Endothelial cell of umbilical vein (primary cell): ENCODE data around the gene AGPAT2. TPM values are rescaled to one million over a fixed set of nuclear protein-coding genes. Genes with fewer than 3 reads are reported as not detected.

Experiments used
- BruUV-seq: library from RNA; stranded (reverse); fragments of 400-500 nt; replicated peaks from 2 replicates; lab custom pipeline; 2021; lab: Mats Ljungman, UMichigan
- CTCF ChIA-PET: fragments of 300-600, 350-600 bp; sonication (Branson Sonifier 250); formaldehyde crosslinking; loops from one replicate; lab custom pipeline; 2021; ENCODE audit warnings: antibody characterized with exemption, inconsistent platforms; lab: Charles Lee
- POLR2A ChIA-PET: fragments of 300-600, 350-600 bp; sonication (Branson Sonifier 250); formaldehyde crosslinking; loops from one replicate; lab custom pipeline; 2021; ENCODE audit warnings: antibody characterized with exemption, inconsistent platforms; lab: Charles Lee
- DNase-seq: peaks from one replicate; pipeline ENCODE4 v3.0.0-alpha.2; 2011; ENCODE audit warnings: low read depth, low spot score
- FAIRE-seq: peaks from 2 replicates; lab custom pipeline; 2011; peaks lifted over from hg19 to GRCh38; lab: Jason Lieb, UNC
- H2AFZ ChIP-seq: 2 replicates; pipeline ENCODE4 v1.6.0; 2012; ENCODE audit warnings: low read depth, low read length, control low read depth, inconsistent platforms
- H3K27ac ChIP-seq: 2 replicates; pipeline ENCODE4 v1.5.1; 2011; ENCODE audit warnings: low read depth, mild to moderate bottlenecking, control low read depth, low read length, moderate library complexity; ENCODE audit not compliant: insufficient read depth
- H3K27me3 ChIP-seq, 2 experiments: 2 replicates each; pipeline versions ENCODE4 v1.6.0 to v1.6.1; 2011; ENCODE audit warnings: low read length in 2 of 2, mixed read lengths in 1 of 2; ENCODE audit not compliant: control insufficient read depth in 2 of 2, insufficient read depth in 2 of 2
- H3K36me3 ChIP-seq, 2 experiments: 2 replicates in 1 of 2; 3 replicates in 1 of 2; pipeline ENCODE4 v1.5.1; 2011; ENCODE audit warnings: low read length in 2 of 2, mild to moderate bottlenecking in 1 of 2, moderate library complexity in 1 of 2; ENCODE audit not compliant: control insufficient read depth in 2 of 2, insufficient read depth in 2 of 2; ENCODE audit errors: extremely low read depth in 1 of 2
- H3K4me1 ChIP-seq: 3 replicates; pipeline ENCODE4 v1.5.1; 2011; ENCODE audit warnings: mild to moderate bottlenecking, low read length; ENCODE audit not compliant: control insufficient read depth, insufficient read depth; ENCODE audit errors: extremely low read depth
- H3K4me2 ChIP-seq: 2 replicates; pipeline ENCODE4 v1.6.1; 2011; ENCODE audit warnings: low read length, control low read depth, mixed read lengths; ENCODE audit not compliant: insufficient read depth
- H3K4me3 ChIP-seq, 3 experiments: fragments of 200-600 bp in 1 of 3; sonication (generic), shearing (Covaris generic) in 1 of 3; replicated peaks in 1 of 3; 2 replicates each; pipeline ENCODE4 v1.5.1; 2011 to 2016; ENCODE audit warnings: control low read depth in 3 of 3, low read length in 3 of 3, mild to moderate bottlenecking in 2 of 3, inconsistent platforms in 1 of 3, low read depth in 1 of 3, moderate library complexity in 1 of 3; ENCODE audit not compliant: insufficient read depth in 1 of 3
- H3K79me2 ChIP-seq: 2 replicates; pipeline ENCODE4 v1.6.0; 2012; ENCODE audit warnings: low read length, inconsistent platforms; ENCODE audit not compliant: control insufficient read depth, insufficient read depth
- H3K9ac ChIP-seq: replicated peaks from 2 replicates; pipeline ENCODE3; 2011; ENCODE audit warnings: low read length, control low read depth; ENCODE audit not compliant: insufficient read depth; ENCODE audit errors: extremely low read depth
- H3K9me1 ChIP-seq: replicated peaks from 3 replicates; pipeline ENCODE4 v1.6.0; 2011; ENCODE audit warnings: mild to moderate bottlenecking, low read length; ENCODE audit not compliant: control insufficient read depth, insufficient read depth; ENCODE audit errors: extremely low read depth
- H3K9me3 ChIP-seq: replicated peaks from 2 replicates; pipeline ENCODE4 v1.5.1; 2012; ENCODE audit warnings: low read length, inconsistent platforms; ENCODE audit not compliant: control insufficient read depth, insufficient read depth
- H4K20me1 ChIP-seq: replicated peaks from 2 replicates; pipeline ENCODE3; 2011; ENCODE audit warnings: mild to moderate bottlenecking, low read length; ENCODE audit not compliant: control insufficient read depth, insufficient read depth; ENCODE audit errors: extremely low read depth
- JUN ChIP-seq: IDR thresholded peaks from 2 replicates; pipeline ENCODE4 v1.6.1; 2011; ENCODE audit warnings: borderline replicate concordance, low read depth; ENCODE audit not compliant: insufficient read length, insufficient read depth
- POLR2A ChIP-seq: IDR thresholded peaks from 2 replicates; pipeline ENCODE4 v1.6.1; 2012; ENCODE audit warnings: low read depth, mild to moderate bottlenecking, control low read depth, low read length
- POLR2AphosphoS5 ChIP-seq: IDR thresholded peaks from 2 replicates; pipeline ENCODE4 v1.6.1; 2012; ENCODE audit warnings: low read depth, mild to moderate bottlenecking, control low read depth, low read length, moderate library complexity; ENCODE audit not compliant: insufficient read depth
- dilution Hi-C: fragments of 300-500 bp; cut with MboI; formaldehyde crosslinking; loops from one replicate; pipeline ENCODE4 v1.15.0; 2019; ENCODE audit warnings: low sequenced_read_pairs; ENCODE audit not compliant: extremely low pct_ligation_motif_present
- intact Hi-C: fragments of 100-400 bp; cut with micrococcal nuclease; formaldehyde crosslinking; loops from one replicate; pipeline ENCODE4 v1.10.0; 2022
- polyA plus RNA-seq, 4 experiments: library from polyadenylated mRNA; depleted of rRNA in 3 of 4; stranded (reverse) in 3 of 4; unstranded in 1 of 4; fragments of >200 nt; gene quantifications; 2 replicates each; pipeline versions ENCODE4 v1.2.1 to v1.2.3, GENCODE V29; 2011 to 2012; ENCODE audit warnings: missing spikeins in 1 of 4
- total RNA-seq: library from RNA; stranded (reverse); gene quantifications from 2 replicates; pipeline ENCODE4 v1.2.3, GENCODE V29; 2021
- TF ChIP-seq, protein P1 (sequence below), 2 donors: IDR thresholded peaks; 1 replicate in 1 of 2; 2 replicates in 1 of 2; pipeline ENCODE4 v1.5.1; 2011; ENCODE audit warnings: low read length in 2 of 2, mild to moderate bottlenecking in 2 of 2, moderate library complexity in 2 of 2, control low read depth in 1 of 2, inconsistent platforms in 1 of 2, low read depth in 1 of 2; ENCODE audit not compliant: insufficient read depth in 1 of 2; ENCODE audit errors: extremely low read depth in 1 of 2

Gene AGPAT2
- total and polyA plus RNA-seq, 2 donors (not counting 3 experiments of a cell fraction or from before 2014, with no cell fraction given) = 45.5 to 55.3 TPM

DNA sequence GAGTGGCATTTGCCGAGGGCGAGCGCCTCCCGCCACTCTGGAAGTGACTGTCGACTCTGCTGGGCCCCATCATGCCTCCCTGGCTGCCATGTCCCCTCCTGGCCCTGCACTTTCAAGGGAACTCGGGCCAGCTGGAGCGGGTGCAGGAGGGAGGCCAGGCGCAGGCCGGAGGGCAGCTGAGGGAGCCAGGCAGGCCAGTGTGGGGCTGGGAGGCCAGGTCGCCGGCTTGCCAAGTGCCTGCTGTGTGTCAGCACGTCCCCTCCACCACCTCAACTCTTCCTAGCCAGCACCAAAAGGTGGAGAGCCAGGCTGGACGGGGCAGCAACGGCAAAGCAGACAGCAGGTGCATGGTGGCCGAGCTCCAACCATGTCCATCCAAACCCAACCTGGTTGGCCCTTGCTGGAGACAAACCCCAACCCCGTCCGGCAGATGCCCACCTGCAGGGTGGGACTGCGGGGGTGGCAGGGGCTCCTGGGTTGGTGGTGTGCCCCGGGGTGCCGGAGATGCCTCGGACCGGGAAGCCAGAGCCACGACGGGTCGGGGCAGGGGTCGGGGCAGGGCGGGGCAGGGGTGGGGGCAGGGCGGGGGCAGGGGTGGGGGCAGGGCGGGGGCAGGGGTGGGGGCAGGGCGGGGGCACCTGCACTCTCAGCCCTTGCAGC, 61.1 kb downstream of the AGPAT2 start:
- Histone ChIP-seq H3K4me3 (no peak overlapping the region), H3K36me3 (no peaks in the 10 kb centered on the region), H3K79me2 (no peaks in the 10 kb centered on the region), H3K9ac (no peak overlapping the region), H3K9me3 (no peaks in the 10 kb centered on the region), H4K20me1 (no peaks in the 10 kb centered on the region), H3K27me3 (no peaks in the 10 kb centered on the region), H3K4me1 (peaks cover 12% of the 10 kb centered on the region), H3K4me2 (no peak overlapping the region), H3K27ac (no peak overlapping the region), H3K9me1 (no peaks in the 10 kb centered on the region), H2AFZ (no peak overlapping the region)
- DNase-seq (no peak), FAIRE-seq (no peak)
- TF ChIP-seq POLR2A = no peak
- ChIA-PET POLR2A (interaction anchor here (0.9 to 1.6 kb wide), 6 partner anchors 9 to 138 kb away, joined by 3 to 7 read pairs (median 4); no protein-coding TSS in a partner anchor), CTCF (interaction anchor here (1.0 to 7.3 kb wide), 15 partner anchors 12 to 139 kb away, joined by 3 to 261 read pairs (median 8); partner anchors contain the start of gene NOTCH1)
- no TSS peak for BruUV-seq
- intact Hi-C loops (no loop called here), dilution Hi-C loops (no loop called here)

GRCh38 chr9:136625101-136626065, 61.9 kb downstream of the AGPAT2 start:
- Histone ChIP-seq H4K20me1 (no peaks in the 10 kb centered on the region), H3K27ac (no peak overlapping the region), H3K4me1 (peaks cover 12% of the 10 kb centered on the region), H3K4me2 (no peak overlapping the region), H3K9me1 (no peaks in the 10 kb centered on the region), H3K36me3 (no peaks in the 10 kb centered on the region), H3K79me2 (no peaks in the 10 kb centered on the region), H3K9me3 (no peaks in the 10 kb centered on the region), H3K4me3 (no peak overlapping the region), H3K27me3 (no peaks in the 10 kb centered on the region), H2AFZ (no peak overlapping the region), H3K9ac (no peak overlapping the region)
- peak; percentile 86 for DNase-seq
- FAIRE-seq = peak; percentile 78
- BruUV-seq = no TSS peak
- no peak for TF ChIP-seq JUN
- peak; percentile 71 for TF ChIP-seq POLR2AphosphoS5
- TF ChIP-seq, protein P1, sequence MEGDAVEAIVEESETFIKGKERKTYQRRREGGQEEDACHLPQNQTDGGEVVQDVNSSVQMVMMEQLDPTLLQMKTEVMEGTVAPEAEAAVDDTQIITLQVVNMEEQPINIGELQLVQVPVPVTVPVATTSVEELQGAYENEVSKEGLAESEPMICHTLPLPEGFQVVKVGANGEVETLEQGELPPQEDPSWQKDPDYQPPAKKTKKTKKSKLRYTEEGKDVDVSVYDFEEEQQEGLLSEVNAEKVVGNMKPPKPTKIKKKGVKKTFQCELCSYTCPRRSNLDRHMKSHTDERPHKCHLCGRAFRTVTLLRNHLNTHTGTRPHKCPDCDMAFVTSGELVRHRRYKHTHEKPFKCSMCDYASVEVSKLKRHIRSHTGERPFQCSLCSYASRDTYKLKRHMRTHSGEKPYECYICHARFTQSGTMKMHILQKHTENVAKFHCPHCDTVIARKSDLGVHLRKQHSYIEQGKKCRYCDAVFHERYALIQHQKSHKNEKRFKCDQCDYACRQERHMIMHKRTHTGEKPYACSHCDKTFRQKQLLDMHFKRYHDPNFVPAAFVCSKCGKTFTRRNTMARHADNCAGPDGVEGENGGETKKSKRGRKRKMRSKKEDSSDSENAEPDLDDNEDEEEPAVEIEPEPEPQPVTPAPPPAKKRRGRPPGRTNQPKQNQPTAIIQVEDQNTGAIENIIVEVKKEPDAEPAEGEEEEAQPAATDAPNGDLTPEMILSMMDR (IDR thresholded peaks at IDR 0.05; ENCODE audit: extremely low read depth in 1 of 2, insufficient read depth in 1 of 2, low read depth in 1 of 2, low read length in 2 of 2) = peak; percentile 39 to 66
- TF ChIP-seq POLR2A = no peak
- intact Hi-C loops (loop anchor here (1.0 kb wide), 3 partner anchors 11 to 137 kb away; partner anchors contain the start of gene NOTCH1), dilution Hi-C loops (no loop called here)
- ChIA-PET CTCF (interaction anchor here (0.6 to 7.3 kb wide), 29 partner anchors 12 to 139 kb away, joined by 3 to 261 read pairs (median 5); partner anchors contain the start of gene NOTCH1), POLR2A (interaction anchor here (0.9 to 1.7 kb wide), 9 partner anchors 9 to 142 kb away, joined by 3 to 7 read pairs (median 4); no protein-coding TSS in a partner anchor)
